ENCODE data around the gene FPR1.

The FPR1 gene

DNA sequence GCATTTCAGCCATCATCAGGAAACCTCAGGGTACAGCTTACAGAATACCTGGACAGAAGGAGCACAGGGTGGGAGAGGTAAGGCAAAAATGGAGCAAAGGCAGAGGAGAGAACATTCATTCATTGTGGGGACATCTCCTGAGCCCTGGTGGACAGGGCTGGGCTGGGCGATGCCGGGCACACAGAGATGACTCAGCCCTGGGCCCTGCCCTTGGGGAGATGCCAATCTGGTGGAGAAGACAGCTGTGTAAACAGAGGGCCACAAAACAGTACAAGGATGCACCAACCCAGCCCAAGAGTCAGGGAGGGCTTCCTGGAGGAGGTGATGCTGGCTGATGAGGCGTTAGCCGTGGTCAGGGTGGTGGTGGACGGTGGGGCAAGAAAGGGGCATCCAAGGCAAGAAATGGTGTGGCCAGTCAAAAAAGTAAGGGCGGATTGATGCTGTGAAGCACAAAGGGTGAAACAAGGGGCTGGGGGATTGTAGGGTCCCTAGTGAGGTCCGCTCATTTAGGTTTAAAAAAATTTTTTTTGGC, 24.3 kb downstream of the FPR1 start:
- no peak for DNase-seq (ENCODE audit: low read depth)
- no peak overlapping the region for H3K4me3 ChIP-seq (ENCODE audit: low read depth, low read length)
- TF ChIP-seq, protein P1, sequence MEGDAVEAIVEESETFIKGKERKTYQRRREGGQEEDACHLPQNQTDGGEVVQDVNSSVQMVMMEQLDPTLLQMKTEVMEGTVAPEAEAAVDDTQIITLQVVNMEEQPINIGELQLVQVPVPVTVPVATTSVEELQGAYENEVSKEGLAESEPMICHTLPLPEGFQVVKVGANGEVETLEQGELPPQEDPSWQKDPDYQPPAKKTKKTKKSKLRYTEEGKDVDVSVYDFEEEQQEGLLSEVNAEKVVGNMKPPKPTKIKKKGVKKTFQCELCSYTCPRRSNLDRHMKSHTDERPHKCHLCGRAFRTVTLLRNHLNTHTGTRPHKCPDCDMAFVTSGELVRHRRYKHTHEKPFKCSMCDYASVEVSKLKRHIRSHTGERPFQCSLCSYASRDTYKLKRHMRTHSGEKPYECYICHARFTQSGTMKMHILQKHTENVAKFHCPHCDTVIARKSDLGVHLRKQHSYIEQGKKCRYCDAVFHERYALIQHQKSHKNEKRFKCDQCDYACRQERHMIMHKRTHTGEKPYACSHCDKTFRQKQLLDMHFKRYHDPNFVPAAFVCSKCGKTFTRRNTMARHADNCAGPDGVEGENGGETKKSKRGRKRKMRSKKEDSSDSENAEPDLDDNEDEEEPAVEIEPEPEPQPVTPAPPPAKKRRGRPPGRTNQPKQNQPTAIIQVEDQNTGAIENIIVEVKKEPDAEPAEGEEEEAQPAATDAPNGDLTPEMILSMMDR (IDR thresholded peaks at IDR 0.05; ENCODE audit: control insufficient read depth, extremely low read depth, insufficient read depth): no peak

DNA sequence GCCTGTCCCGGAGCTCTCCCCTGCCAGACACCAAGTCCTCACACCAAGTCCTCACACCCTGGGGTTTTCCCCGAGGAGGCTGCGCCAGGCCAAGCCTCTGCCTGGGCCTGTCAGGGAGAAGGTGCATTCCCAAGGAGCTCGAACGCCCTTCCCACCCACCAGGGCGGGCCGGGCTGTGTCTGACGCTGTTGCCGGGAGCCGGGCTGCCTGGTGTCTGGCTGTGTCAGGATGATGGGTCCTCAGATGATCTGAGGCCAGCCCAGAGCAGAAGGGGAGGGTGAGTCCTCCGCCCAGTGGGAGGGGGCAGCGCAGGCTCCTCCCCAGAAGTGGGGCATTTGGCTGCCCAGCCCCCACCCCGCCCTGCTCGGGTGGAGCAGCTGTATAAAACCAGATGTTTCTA, 25.6 kb downstream of the FPR1 start:
- DNase-seq (ENCODE audit: low read depth): no peak
- H3K4me3 ChIP-seq (ENCODE audit: low read depth, low read length): no peak overlapping the region
- TF ChIP-seq, protein P1 (IDR thresholded peaks at IDR 0.05; ENCODE audit: control insufficient read depth, extremely low read depth, insufficient read depth): no peak

DNA sequence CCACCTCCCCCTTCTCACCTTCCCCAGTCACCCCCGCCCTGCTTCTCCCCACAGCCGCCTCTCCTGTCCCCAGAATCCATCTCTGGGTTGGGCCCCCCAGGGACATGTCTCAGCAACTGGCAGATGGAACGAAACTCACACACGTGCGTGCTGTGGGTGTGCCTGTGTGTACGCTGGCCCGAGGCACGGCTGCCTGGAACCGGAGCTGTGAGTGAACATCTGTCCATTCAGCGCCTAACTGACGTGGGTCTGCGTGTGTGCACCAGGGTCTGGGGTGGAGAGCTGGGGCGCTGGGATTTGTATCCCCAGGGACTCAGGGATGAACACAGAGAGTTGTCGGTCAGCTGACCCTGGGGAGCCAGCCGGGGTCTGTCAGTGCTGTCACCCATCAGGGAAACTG, 27.1 kb downstream of the FPR1 start:
- no peak overlapping the region for H3K4me3 ChIP-seq (ENCODE audit: low read depth, low read length)
- TF ChIP-seq, protein P1 (IDR thresholded peaks at IDR 0.05; ENCODE audit: control insufficient read depth, extremely low read depth, insufficient read depth): no peak
- no peak for DNase-seq (ENCODE audit: low read depth)

DNA sequence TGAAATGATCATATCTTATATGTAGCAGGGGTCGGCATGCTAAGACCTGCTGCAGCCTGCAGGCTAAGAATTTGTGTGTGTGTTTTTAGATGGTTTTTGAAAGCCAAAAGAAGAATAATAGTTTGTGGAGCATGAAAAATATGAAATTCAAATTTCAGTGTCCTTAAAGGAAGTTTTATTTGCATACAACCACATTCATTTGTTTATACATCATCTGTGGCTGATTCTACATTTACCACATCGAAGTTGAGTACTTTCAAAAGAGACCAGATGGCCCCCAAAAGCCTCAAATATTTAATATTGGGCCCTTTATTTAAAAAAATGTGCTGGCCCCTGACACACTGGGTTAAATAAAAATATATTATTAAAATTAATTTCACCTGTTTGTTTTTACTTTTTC, 29.2 kb downstream of the FPR1 start:
- H3K4me3 ChIP-seq (ENCODE audit: low read depth, low read length): no peak overlapping the region
- TF ChIP-seq, protein P1 (IDR thresholded peaks at IDR 0.05; ENCODE audit: control insufficient read depth, extremely low read depth, insufficient read depth): no peak
- no peak for DNase-seq (ENCODE audit: low read depth)

DNA sequence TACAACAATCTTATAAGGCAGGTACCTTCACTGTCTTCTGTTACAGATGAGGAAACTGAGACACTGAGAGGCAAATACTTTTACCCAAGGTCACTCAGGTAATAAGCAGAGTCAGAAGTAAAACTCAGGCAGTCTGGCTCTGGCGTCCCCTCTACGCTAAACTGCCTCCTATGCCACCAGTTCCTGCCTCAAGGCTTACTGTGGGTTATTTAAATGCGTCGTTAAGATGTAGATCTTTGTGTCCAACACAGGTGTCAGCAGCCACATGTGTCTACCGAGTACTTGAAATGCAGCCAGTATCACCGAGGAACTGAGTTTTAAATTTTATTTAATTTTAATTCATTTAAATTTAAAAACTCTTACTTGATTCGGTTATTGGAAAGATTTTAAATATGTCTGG, 29.8 kb downstream of the FPR1 start:
- H3K4me3 ChIP-seq (ENCODE audit: low read depth, low read length): no peak overlapping the region
- DNase-seq (ENCODE audit: low read depth): no peak
- TF ChIP-seq, protein P1 (IDR thresholded peaks at IDR 0.05; ENCODE audit: control insufficient read depth, extremely low read depth, insufficient read depth): no peak

DNA sequence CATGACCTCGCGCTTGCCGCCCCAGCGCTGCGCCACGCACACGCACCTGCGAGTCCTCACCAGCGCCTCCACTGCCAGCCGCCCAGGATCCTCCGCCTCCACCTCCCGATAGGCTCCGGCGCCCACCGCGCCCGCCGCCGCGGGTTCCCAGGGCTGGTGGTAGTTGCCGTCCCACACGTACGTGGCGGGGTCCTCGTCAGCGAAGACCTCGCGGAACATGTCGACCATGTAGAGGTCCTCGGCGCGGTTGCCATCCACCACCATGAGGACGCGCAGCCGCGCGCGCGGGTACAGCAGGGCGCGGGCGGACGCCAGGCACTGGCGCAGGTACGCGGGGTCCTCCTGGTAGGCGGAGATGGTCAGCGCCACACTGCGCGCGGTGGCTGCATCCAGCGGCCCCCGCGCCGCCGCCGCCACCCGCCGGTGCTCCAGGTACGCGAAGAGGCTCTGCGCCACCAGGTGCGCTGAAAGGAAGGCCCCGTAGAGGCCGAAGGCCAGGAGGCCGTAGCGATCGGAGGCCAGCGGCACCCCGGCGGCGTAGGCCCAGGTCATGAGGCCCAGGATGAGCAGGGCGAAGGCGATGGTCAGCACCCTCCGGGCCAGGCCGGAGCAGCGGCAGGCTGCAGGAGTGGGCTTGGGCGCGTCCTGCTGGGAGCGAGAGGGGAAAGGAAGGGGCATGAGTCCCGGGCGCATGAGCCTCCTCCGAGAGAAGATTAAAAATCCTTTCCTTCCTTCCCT, 32.3 kb downstream of the FPR1 start:
- no peak overlapping the region for H3K4me3 ChIP-seq (ENCODE audit: low read depth, low read length)
- TF ChIP-seq, protein P1 (IDR thresholded peaks at IDR 0.05; ENCODE audit: control insufficient read depth, extremely low read depth, insufficient read depth): no peak
- no peak for DNase-seq (ENCODE audit: low read depth)

DNA sequence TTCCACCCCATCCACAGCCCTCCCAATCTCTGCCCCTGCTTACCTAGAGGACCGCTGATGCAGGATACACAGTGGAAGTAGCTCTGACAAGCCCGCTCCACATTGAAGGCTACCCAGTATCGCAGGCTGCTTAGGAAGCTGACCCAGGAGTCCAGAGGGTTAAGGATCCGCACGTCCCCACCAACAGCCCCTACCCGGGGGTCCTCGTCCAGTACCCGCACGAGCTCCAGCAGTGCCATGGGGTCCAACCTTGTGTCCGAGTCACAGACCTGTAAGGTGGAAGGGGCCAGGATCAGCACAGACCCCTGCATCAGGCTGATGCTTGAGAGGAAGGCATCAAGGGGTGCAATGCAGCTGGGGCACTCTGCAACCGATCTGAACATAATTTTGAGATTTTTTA, 34.8 kb downstream of the FPR1 start:
- DNase-seq (ENCODE audit: low read depth): no peak
- no peak overlapping the region for H3K4me3 ChIP-seq (ENCODE audit: low read depth, low read length)
- TF ChIP-seq, protein P1 (IDR thresholded peaks at IDR 0.05; ENCODE audit: control insufficient read depth, extremely low read depth, insufficient read depth): no peak
